CD4-positive, alpha-beta T cell (primary cell): ENCODE data around the gene CKMT2. TPM values are rescaled to one million over a fixed set of nuclear protein-coding genes. Genes with fewer than 3 reads are reported as not detected.

Experiments used
- ATAC-seq: fragments of 200-7000 bp; cut with Tn5 transposase; one replicate; pipeline ENCODE4 v1.10.0; 2022; ENCODE audit warnings: mild to moderate bottlenecking; ENCODE audit not compliant: poor library complexity
- CTCF ChIA-PET: fragments of 350-600 bp; sonication (Branson Sonifier 250); formaldehyde crosslinking; loops from one replicate; lab custom pipeline; 2021; ENCODE audit warnings: antibody characterized with exemption, inconsistent platforms; lab: Charles Lee
- POLR2A ChIA-PET: fragments of 350-600 bp; sonication (Branson Sonifier 250); formaldehyde crosslinking; loops from one replicate; lab custom pipeline; 2021; ENCODE audit warnings: antibody characterized with exemption, inconsistent platforms; lab: Charles Lee
- DNase-seq, 14 experiments: peaks; one replicate each; pipeline ENCODE4 v3.0.0-alpha.2; 2013 to 2020; ENCODE audit warnings: mixed read lengths in 2 of 14
- H3K27ac ChIP-seq, 2 donors: one replicate each; pipeline versions ENCODE4 v1.5.1 to v1.7.0; 2013; ENCODE audit warnings: low read length in 2 of 2, low read depth in 1 of 2, mild to moderate bottlenecking in 1 of 2
- H3K27me3 ChIP-seq, 2 experiments: 1 replicate in 1 of 2; 2 replicates in 1 of 2; pipeline versions ENCODE4 v1.6.1 to v1.7.0; 2013; ENCODE audit warnings: low read length in 2 of 2, control low read depth in 1 of 2, mild to moderate bottlenecking in 1 of 2, moderate library complexity in 1 of 2; ENCODE audit not compliant: insufficient read depth in 2 of 2, control insufficient read depth in 1 of 2
- H3K36me3 ChIP-seq: one replicate; pipeline ENCODE4 v1.6.1; 2013; ENCODE audit warnings: low read length, control low read depth; ENCODE audit not compliant: insufficient read depth
- H3K4me1 ChIP-seq: one replicate; pipeline ENCODE4 v1.6.1; 2013; ENCODE audit warnings: low read length, control low read depth; ENCODE audit not compliant: insufficient read depth
- H3K4me3 ChIP-seq: one replicate; pipeline ENCODE4 v1.5.1; 2013; ENCODE audit warnings: mild to moderate bottlenecking, low read length, moderate library complexity
- H3K9me3 ChIP-seq, 2 experiments: 1 replicate in 1 of 2; 2 replicates in 1 of 2; pipeline versions ENCODE4 v1.6.1 to v1.7.0; 2013; ENCODE audit warnings: low read length in 2 of 2, mild to moderate bottlenecking in 2 of 2, control low read depth in 1 of 2, moderate library complexity in 1 of 2; ENCODE audit not compliant: control insufficient read depth in 1 of 2, insufficient read depth in 1 of 2
- H3K27ac Mint-ChIP-seq: one replicate; pipeline ENCODE4 v1.8.0; 2020; ENCODE audit warnings: mixed read lengths
- H3K27me3 Mint-ChIP-seq: one replicate; pipeline ENCODE4 v1.8.0; 2021; ENCODE audit warnings: mixed read lengths
- H3K36me3 Mint-ChIP-seq: one replicate; pipeline ENCODE4 v1.8.0; 2021; ENCODE audit warnings: low read depth, mixed read lengths
- H3K4me1 Mint-ChIP-seq: one replicate; pipeline ENCODE4 v1.8.0; 2021; ENCODE audit warnings: low read depth, mixed read lengths
- H3K4me3 Mint-ChIP-seq: one replicate; pipeline ENCODE4 v1.8.0; 2020; ENCODE audit warnings: mild to moderate bottlenecking, mixed read lengths
- H3K9me3 Mint-ChIP-seq: one replicate; pipeline ENCODE4 v1.8.0; 2020; ENCODE audit warnings: mixed read lengths
- intact Hi-C, 2 experiments: fragments of 100-400 bp; cut with DNase I in 1 of 2; cut with micrococcal nuclease in 1 of 2; formaldehyde crosslinking; loops; one replicate each; pipeline versions ENCODE4 v1.15.1 to v1.9.0; 2023 to 2025; cut with DNase I, micrococcal nuclease
- total RNA-seq, 174 experiments: library from RNA in 2 of 174; stranded (reverse) in 2 of 174; gene quantifications; one replicate each; pipeline ENCODE4 v1.2.3 and lab custom pipeline; 2021 to 2026
- TF ChIP-seq, protein P1 (sequence below): fragments of 200-600 bp; IDR thresholded peaks from one replicate; pipeline ENCODE4 v1.8.0; 2022; ENCODE audit warnings: antibody characterized with exemption, mild to moderate bottlenecking

CKMT2 gene
- total RNA-seq, 2 experiments from 2014 or later, result 0.17 to 0.27 TPM

DNA sequence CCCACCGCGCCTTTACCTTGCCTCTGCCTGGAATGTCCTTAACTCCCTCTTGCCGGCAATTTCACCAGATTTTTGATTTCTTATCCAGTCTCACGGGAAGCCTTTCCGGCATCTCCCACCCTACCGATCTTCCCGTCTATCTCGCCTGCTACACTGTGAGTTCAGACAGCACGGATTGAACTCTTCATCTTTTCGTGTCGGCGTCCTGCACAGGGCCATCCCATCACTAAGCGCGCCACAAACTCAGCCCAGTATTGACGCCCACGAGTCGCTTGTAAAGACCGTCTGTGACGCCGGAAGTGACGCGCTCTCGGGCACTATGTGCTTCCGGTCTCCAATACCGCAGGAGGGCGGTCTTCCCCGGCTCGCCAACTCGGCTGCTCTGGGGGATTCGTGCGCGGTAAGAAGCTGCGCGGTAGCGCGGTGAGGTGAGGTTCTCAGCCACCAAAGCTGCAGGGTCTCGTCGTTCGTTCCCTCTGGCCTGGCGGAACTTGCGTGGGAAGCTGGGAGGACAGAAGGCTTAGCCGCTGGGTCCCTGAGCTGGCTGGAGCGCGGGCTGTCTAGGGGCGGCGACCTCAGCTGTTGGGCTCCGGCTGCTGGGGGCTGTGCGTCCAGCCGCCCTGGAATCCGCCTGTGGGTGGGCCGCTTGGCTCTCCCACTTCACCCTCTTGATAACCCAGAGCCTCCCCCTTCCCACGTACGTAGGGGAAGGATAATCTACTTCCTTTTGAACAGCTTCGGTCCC is 68.3 kb downstream of the CKMT2 start, which contains the start of gene ZCCHC9:
ZCCHC9 (plus strand) TSS at position 317 of the 745 bp plus-strand sequence. CDS start 3,171 bp downstream, outside the sequence.
- Mint-ChIP-seq H3K4me1 (peaks cover 60% of the 10 kb centered on the region), H3K4me3 (peak within 1 kb of the TSS; percentile 94)

DNA sequence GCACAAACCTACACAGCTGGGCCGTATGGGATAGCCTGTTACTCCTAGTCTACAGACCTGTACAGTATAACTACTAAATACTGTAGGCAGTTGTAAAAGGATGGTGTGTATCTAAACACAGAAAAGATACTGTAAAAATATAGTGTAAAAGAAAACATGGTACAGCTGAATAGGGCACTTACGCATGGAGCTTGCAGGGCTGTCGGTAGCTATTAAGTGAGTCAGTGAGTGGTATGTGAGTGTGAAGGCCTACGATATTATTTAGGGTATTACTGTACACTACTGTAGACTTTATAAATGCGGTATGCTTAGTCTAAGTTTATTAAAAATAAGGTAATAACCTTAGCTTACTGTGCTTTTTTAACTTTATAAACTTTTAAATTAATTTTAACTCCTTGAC is 69.5 kb downstream of the CKMT2 start:
- Mint-ChIP-seq H3K27me3 (no peaks in the 10 kb centered on the region), H3K36me3 (peaks cover 26% of the 10 kb centered on the region), H3K9me3 (no peaks in the 10 kb centered on the region), H3K27ac (peak overlapping the region; percentile 91), H3K4me1 (peaks cover 57% of the 10 kb centered on the region), H3K4me3 (peak overlapping the region; percentile 94)
- Histone ChIP-seq H3K4me3 (peak overlapping the region; percentile 92), H3K36me3 (peaks cover 7% of the 10 kb centered on the region), H3K27ac (no peak overlapping the region), H3K4me1 (peaks cover 25% of the 10 kb centered on the region), H3K27me3 (no peaks in the 10 kb centered on the region), H3K9me3 (no peaks in the 10 kb centered on the region)
- TF ChIP-seq, protein P1, sequence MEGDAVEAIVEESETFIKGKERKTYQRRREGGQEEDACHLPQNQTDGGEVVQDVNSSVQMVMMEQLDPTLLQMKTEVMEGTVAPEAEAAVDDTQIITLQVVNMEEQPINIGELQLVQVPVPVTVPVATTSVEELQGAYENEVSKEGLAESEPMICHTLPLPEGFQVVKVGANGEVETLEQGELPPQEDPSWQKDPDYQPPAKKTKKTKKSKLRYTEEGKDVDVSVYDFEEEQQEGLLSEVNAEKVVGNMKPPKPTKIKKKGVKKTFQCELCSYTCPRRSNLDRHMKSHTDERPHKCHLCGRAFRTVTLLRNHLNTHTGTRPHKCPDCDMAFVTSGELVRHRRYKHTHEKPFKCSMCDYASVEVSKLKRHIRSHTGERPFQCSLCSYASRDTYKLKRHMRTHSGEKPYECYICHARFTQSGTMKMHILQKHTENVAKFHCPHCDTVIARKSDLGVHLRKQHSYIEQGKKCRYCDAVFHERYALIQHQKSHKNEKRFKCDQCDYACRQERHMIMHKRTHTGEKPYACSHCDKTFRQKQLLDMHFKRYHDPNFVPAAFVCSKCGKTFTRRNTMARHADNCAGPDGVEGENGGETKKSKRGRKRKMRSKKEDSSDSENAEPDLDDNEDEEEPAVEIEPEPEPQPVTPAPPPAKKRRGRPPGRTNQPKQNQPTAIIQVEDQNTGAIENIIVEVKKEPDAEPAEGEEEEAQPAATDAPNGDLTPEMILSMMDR, result no peak
- ChIA-PET POLR2A (interaction anchor here (0.8 to 2.8 kb wide), 4 partner anchors 12 to 668 kb away, joined by 3 to 12 read pairs (median 4); partner anchors contain the start of gene SSBP2), CTCF (no interaction called here)
- no peak for ATAC-seq
- no peak for DNase-seq
- intact Hi-C loops, result loop anchor here (5.0 to 10.0 kb wide), 8 partner anchors 552 to 1788 kb away; partner anchors contain the start of genes ATG10 (in 1 of the 2), HOMER1 (in 1 of the 2), RPS23 (in 1 of the 2) and TENT2 (in 1 of the 2)

More for the DNA sequence above, 68.3 kb downstream of the CKMT2 start, which contains the start of gene ZCCHC9:
- Mint-ChIP-seq H3K27ac (peak within 1 kb of the TSS; percentile 91), H3K9me3 (no peaks in the 10 kb centered on the region), H3K36me3 (peaks cover 26% of the 10 kb centered on the region), H3K27me3 (no peaks in the 10 kb centered on the region)
- H3K4me1 ChIP-seq, result peaks cover 25% of the 10 kb centered on the region
- peak within 1 kb of the TSS; percentile 92 for H3K4me3 ChIP-seq
- intact Hi-C loops, result loop anchor here (5.0 to 10.0 kb wide), 8 partner anchors 553 to 1787 kb away; partner anchors contain the start of genes ATG10 (in 1 of the 2), HOMER1 (in 1 of the 2), RPS23 (in 1 of the 2) and TENT2 (in 1 of the 2)
- no peaks in the 10 kb centered on the region for H3K9me3 ChIP-seq
- ChIA-PET CTCF (interaction anchor here (1.5 kb wide), 1 partner anchor 9 kb away, joined by 4 read pairs; no protein-coding TSS in a partner anchor), POLR2A (interaction anchor here (0.6 to 2.8 kb wide), 12 partner anchors 9 to 1776 kb away, joined by 3 to 12 read pairs (median 4); partner anchors contain the start of genes MSH3, RPS23, SSBP2 and TMEM167A)
- H3K27ac ChIP-seq, result peak within 1 kb of the TSS; percentile 84
- ATAC-seq (peak; percentile 91), DNase-seq (peak; percentile 87 to 98 (median 90))
- TF ChIP-seq, protein P1, result no peak
- peaks cover 7% of the 10 kb centered on the region for H3K36me3 ChIP-seq
- no peaks in the 10 kb centered on the region for H3K27me3 ChIP-seq

DNA sequence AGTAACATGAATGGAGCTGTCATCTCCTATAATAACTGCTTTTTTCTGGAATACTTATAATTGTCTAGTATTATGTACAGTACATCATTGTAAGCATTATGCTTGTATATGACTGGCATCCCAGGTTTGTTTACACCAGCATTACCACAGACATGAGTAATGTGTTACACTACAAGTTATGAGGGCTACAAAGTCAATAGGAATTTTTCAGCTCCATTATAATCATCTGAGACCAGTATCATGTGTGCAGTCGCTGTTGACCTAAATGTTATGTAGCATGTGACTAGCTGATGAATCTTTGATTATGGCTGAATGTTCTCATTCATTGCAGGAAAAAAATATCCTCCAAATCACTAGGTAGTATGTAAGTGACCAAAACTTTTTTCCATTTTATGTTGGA is 70.4 kb downstream of the CKMT2 start:
- Mint-ChIP-seq H3K4me3 (peak overlapping the region; percentile 77), H3K4me1 (peaks cover 49% of the 10 kb centered on the region), H3K36me3 (peaks cover 26% of the 10 kb centered on the region), H3K27me3 (no peaks in the 10 kb centered on the region), H3K27ac (peak overlapping the region; percentile 34), H3K9me3 (no peaks in the 10 kb centered on the region)
- Histone ChIP-seq H3K36me3 (peaks cover 8% of the 10 kb centered on the region), H3K4me1 (peaks cover 25% of the 10 kb centered on the region), H3K27me3 (no peaks in the 10 kb centered on the region), H3K9me3 (no peaks in the 10 kb centered on the region), H3K4me3 (no peak overlapping the region), H3K27ac (no peak overlapping the region)
- intact Hi-C loops, result loop anchor here (5.0 to 10.0 kb wide), 8 partner anchors 551 to 1789 kb away; partner anchors contain the start of genes ATG10 (in 1 of the 2), HOMER1 (in 1 of the 2), RPS23 (in 1 of the 2) and TENT2 (in 1 of the 2)
- TF ChIP-seq, protein P1, result no peak
- ChIA-PET POLR2A (no interaction called here), CTCF (interaction anchor here (1.3 kb wide), 1 partner anchor 12 kb away, joined by 3 read pairs; no protein-coding TSS in a partner anchor)
- ATAC-seq (no peak), DNase-seq (no peak)
